RPMI7951 (cell line): ENCODE data around the gene UBE2U. TPM values are rescaled to one million over a fixed set of nuclear protein-coding genes. Genes with fewer than 3 reads are reported as not detected.
"Not testable (repeated sequence)": the region's sequence is repeated elsewhere in the genome, so short reads cannot be mapped to it uniquely, and the experiment has no call there.

ENCODE experiments used
- DNase-seq: peaks from one replicate; pipeline ENCODE4 v3.0.0-alpha.2; 2012; ENCODE audit warnings: low read depth
- total RNA-seq: library from RNA; depleted of rRNA; stranded (reverse); fragments of >200 nt; shearing (Covaris generic); gene quantifications from 2 replicates; pipeline ENCODE4 v1.2.3, GENCODE V29; 2014

UBE2U gene
- total RNA-seq, 1 experiment from 2014 or later, result not detected

DNA sequence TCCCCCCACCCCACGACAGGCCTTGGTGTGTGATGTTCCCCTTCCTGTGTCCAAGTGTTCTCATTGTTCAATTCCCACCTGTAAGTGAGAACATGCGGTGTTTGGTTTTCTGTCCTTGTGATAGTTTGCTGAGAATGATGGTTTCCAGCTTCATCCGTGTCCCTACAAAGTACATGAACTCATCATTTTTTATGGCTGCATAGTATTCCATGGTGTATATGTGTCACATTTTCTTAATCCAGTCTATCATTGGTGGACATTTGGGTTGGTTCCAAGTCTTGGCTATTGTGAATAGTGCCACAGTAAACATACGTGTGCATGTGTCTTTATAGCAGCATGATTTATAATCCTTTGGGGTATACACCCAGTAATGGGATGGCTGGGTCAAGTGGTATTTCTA is 36.1 kb downstream of the UBE2U start:
- DNase-seq, result not testable (repeated sequence)

DNA sequence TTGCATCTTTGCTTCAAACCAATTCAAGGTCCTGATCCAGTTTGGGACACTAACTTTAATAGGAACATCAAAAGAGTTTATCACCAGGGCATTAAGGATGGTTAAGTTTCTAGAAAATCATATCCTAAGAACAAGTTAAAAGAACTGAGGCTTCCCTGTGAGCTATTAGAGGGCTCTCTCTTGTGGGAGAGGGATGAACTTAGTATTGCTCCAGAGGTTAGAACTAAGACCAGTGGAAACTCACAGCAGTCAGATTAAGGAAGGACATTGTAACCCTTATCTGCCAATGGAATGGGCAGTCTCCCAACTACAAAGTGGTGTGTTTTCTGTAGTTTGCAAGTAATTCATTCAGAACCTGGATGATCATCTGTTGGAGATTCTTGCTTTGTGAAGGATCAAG is 36.8 kb downstream of the UBE2U start:
- peak; percentile 37 for DNase-seq

DNA sequence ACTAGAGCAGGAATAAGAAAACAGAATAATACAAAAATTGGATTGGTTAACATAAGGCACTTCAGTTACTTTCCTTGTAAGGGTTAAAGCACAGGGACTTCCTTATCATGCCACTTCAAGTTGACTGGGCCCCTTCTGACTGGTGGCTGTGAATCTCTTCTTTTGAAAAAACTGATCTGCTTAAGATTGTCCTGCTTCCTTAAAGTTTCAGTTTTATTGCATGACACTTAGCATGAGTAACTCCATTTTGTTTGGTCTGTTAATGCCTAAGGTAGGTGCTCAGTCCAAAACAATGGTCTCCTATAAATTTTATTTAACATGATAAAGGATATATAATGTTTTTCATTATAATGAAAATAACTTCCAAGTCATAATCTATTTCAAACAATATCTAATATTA is 37.6 kb downstream of the UBE2U start:
- no peak for DNase-seq

- DNase-seq, result peak; percentile 56
Measured at GRCh38 chr1:64242895-64243756, 39.7 kb downstream of the UBE2U start.

DNA sequence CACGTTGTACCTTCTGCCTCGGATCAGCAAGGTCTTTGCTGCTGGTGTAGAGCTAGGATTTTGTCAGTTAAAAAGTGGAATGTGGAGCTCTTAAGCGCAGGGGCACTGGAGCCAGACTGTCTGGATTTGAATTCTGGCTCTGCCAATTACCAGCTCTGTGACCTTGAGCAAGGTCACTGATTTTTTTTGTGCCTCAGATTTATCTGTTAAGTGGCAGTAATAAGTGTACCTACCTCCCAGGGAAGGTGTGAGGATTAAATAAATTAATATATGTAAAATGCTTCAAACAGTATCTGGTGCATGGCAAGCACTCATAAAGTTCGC is 40.3 kb downstream of the UBE2U start:
- DNase-seq, result no peak

GRCh38 chr1:64245495-64245894 is 42.1 kb downstream of the UBE2U start:
- DNase-seq, result peak; percentile 32

DNA sequence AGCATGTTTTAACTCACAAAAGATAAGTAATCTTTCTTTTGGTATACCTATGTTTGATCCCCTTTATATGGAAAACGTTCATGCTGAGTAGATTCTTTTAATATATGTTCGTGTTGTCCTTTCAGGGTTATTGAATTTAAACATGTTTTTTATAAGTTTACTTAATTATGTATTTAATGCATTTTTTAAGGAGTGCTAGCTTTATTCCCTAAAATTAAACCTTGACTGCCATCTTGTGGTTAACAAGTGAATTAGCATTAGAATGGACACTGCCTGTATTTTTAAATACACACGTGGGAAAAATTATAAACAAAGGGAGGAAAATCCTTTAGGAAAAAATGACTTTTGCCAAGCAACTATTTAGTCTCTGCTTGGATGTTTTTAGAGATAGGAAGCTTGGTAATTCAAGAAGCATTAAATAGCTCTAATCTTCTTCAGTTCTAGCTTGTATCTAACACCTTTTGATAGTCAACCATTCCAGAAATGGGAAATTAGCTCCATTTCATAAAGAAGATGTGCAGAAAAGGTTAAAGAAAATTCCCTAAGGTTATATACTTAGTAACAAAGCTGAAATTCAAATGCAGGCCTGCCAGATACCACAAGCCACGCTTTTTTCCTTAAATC is 43.0 kb downstream of the UBE2U start:
- peak; percentile 52 for DNase-seq

- DNase-seq, result no peak
Measured at GRCh38 chr1:64248065-64248464, 44.6 kb downstream of the UBE2U start.

DNA sequence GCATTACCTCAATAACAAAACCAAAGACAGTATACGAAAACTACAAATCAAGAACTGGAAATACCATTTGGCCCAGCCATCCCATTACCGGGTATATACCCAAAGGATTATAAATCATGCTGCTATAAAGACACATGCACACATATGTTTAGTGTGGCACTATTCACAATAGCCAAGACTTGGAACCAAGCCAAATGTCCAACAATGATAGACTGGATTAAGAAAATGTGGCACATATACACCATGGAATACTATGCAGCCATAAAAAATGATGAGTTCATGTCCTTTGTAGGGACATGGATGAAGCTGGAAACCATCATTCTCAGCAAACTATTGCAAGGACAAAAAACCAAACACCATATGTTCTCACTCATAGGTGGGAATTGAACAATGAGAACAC is 47.0 kb downstream of the UBE2U start:
- DNase-seq, result not testable (repeated sequence)

DNA sequence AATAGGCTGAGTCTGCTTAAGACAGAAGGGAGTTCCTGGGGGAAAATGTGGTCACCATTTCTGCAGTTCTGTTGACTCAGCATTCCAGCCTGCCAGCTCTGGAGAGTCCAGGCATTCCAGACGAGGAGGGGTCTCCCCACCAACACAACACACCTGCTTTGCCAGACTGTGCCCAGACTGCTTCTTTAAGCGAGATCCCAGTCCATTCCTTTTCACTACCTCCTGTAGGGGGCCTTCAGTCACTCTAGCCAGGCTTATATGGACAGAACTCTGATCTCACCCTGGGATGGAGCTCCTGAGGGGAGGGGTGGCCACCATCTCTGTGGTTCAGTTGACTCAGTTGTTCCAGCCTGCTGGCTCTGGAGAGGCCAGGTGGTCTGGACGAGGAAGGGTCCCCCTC is 48.5 kb downstream of the UBE2U start:
- DNase-seq, result no peak

- not testable (repeated sequence) for DNase-seq
Measured at GRCh38 chr1:64257233-64257632, 53.8 kb downstream of the UBE2U start.

- DNase-seq, result not testable (repeated sequence)
Measured at GRCh38 chr1:64258444-64258843, 55.0 kb downstream of the UBE2U start.

GRCh38 chr1:64263335-64263734 is 59.9 kb downstream of the UBE2U start:
- no peak for DNase-seq

GRCh38 chr1:64263856-64264255 is 60.4 kb downstream of the UBE2U start:
- DNase-seq, result no peak

DNA sequence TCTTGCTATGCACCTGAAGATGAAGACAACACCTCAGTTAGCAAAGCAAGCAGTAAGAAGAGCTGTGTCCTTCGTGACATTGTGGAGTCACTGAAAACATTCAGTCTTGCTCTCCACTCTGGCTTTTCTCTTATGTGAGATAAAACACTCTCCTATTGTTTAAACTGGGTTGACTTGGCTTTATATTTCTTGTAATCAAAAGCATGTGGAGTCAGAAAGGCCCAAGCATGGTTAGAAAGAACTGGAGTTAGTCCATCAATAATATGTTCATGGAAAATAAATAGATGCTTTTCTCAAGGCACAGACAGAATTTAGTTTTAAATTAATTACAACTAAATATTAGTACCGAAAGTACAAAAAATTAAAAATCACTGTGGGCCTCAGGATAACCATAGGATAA is 61.7 kb downstream of the UBE2U start:
- no peak for DNase-seq

DNA sequence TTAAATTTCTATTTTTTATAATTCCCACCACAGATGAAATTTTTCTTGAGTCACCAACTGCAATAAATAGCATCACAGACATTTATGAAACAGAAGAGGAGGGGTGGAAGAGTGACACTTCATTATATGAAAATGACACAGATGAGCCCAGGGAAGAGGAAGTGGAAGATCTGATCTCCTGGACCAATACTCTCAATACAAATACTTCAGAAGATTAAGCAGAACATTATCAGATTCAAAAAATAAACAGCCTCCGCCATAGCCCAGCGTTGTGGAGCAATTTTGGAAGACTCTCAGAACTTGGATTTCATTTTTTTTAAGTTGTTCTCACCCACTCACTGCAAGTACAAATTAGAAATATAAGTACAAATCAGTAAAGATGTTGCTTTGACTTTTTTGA is 63.6 kb downstream of the UBE2U start:
- DNase-seq, result no peak

DNA sequence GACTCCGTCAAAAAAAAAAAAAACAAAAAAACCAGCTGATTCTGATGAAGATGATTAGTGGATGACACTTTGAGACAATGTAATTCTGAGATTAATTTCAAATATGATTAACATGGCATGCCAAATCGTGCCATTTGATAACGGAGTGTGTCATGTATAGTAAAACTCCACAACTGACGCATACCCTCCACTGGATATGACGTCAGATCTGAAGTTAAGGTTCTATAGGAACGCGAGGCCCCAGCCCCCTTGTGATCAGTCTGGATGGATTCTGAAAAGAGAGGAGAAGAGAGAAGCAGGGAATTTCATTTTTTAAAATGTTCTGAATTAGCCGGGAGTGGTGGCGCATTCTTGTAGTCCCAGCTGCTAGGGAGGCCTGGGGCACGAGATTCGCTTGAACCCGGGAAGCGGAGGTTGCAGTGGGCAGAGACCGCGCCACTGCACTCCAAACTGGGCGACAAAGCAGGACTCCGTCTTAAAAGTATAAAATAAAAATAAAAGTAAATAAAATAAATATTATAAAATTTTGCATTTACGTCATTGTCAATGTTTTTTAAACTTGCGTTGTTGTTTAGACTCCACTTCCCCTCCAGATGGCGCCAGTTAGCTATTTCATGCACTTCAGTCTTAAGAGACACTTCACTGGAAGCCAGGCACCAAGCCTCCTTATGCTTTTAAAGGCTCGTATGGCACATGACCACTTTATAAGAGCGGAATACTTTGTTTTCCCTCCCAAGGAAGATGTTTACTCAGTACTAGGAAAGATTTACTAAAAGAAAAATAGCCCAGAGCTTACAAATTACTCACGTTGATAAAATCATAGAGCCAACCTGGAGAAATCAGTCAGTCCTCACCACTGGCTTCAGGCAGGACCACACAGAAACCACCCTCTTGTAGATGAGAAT is 65.5 kb downstream of the UBE2U start:
- peak; percentile 72 for DNase-seq

- no peak for DNase-seq
Measured at GRCh38 chr1:64269558-64269884, 66.1 kb downstream of the UBE2U start.

DNA sequence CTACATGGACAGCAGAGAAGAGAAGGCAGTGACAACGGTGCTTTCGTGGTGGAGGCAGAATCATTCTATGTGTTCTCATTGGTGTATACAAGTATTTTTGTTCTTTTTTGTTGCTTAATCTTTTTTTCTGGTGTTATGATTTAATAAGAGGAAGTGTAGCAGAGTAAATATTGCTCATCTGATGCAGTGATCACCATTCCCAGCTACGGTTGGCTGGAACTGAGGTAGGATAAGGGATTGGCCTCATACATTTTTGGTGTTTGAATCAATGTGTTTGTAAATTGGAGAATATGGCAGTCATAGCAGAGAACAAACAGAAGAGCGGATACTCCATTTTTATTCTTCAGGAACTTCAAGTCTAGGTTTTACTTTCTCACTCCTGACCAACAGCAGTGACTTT is 76.6 kb downstream of the UBE2U start:
- DNase-seq, result no peak

DNA sequence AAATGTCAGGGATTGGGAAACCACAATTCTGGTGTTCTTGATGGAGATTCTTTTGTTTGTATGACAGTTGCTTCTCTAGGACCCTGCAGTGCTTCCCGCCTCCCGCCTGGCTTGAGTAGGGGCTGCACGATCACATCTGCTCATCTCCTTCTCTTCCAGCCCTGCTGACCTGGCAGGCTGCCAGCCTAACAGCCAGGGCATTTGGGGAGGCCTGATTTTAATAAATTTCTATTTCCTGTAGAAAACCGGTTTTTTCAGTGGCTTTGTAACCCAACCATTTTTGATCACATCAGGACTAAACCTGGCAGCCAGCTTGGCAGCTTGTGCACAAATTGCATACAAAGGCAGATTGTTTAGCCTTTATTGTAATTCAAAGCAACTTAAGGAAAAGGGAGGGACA is 78.9 kb downstream of the UBE2U start:
- peak; percentile 2 for DNase-seq

GRCh38 chr1:64287071-64287470 is 83.6 kb downstream of the UBE2U start:
- DNase-seq, result no peak

GRCh38 chr1:64290420-64290819 is 87.0 kb downstream of the UBE2U start:
- DNase-seq, result no peak

- no peak for DNase-seq
Measured at GRCh38 chr1:64291931-64292330, 88.5 kb downstream of the UBE2U start.
